Testis (tissue), 3 donors: ENCODE results near the gene PPM1F. TPM values are rescaled to one million over a fixed set of nuclear protein-coding genes. Genes with fewer than 3 reads are reported as not detected.

Source experiments
- DNase-seq: peaks from one replicate; pipeline ENCODE4 v3.0.0-alpha.2; 2019
- H3K27ac ChIP-seq, 2 donors: fragments of 200-600 bp; sonication (generic); one replicate each; pipeline ENCODE4 v1.5.1; 2019
- H3K27me3 ChIP-seq: fragments of 200-600 bp; sonication (generic); one replicate; pipeline ENCODE4 v1.5.1; 2019
- H3K36me3 ChIP-seq: fragments of 200-600 bp; sonication (generic); one replicate; pipeline ENCODE4 v1.5.1; 2017; ENCODE audit warnings: low read depth; ENCODE audit errors: missing control alignments
- H3K4me1 ChIP-seq: fragments of 200-600 bp; sonication (generic); one replicate; pipeline ENCODE4 v1.5.1; 2019
- H3K4me3 ChIP-seq, 2 donors: fragments of 200-600 bp; sonication (generic); one replicate each; pipeline ENCODE4 v1.5.1; 2017 to 2019
- H3K9me3 ChIP-seq: fragments of 200-600 bp; sonication (generic); one replicate; pipeline ENCODE4 v1.5.1; 2017
- POLR2A ChIP-seq: fragments of 450-650 bp; IDR thresholded peaks from one replicate; pipeline ENCODE4 v1.6.1; 2017; ENCODE audit warnings: antibody characterized with exemption, mild to moderate bottlenecking, moderate library complexity
- WGBS, 2 donors: methylation state at CpG; one replicate each; pipeline ENCODE4 v1.1.5; 2018; 5-methylcytosine and 5-hydroxymethylcytosine counted together
- intact Hi-C: fragments of 100-400 bp; cut with DNase I; formaldehyde crosslinking; loops from one replicate; pipeline ENCODE4 v1.15.1; 2023; ENCODE audit warnings: low total_unique reads
- polyA plus RNA-seq: library from polyadenylated mRNA; stranded (reverse); fragments of 350-450 nt; fragmentation: Illumina TruSeq; extraction: RNeasy Lipid Tissue Mini Kit (QIAGEN cat#74804); gene quantifications from one replicate; pipeline ENCODE4 v1.2.3, GENCODE V29; 2014; ENCODE audit warnings: low read depth, low replicate concordance; ENCODE audit not compliant: insufficient read depth
- total RNA-seq, 2 donors: library from RNA; depleted of rRNA; stranded (reverse); fragments of >200 nt; gene quantifications; one replicate each; pipeline ENCODE4 v1.2.3, GENCODE V29; 2016
- TF ChIP-seq, protein P1 (sequence below), 3 experiments: fragments of 450-650 bp in 2 of 3; fragments of 200-600 bp in 1 of 3; sonication (generic) in 1 of 3; IDR thresholded peaks; one replicate each; pipeline ENCODE4 v1.5.1; 2016 to 2019; ENCODE audit warnings: antibody characterized with exemption in 3 of 3, mild to moderate bottlenecking in 2 of 3, moderate library complexity in 1 of 3

The PPM1F gene
- total and polyA plus RNA-seq, 3 donors from 2014 or later, result 17.4 to 22.7 (median 22.4) TPM

DNA sequence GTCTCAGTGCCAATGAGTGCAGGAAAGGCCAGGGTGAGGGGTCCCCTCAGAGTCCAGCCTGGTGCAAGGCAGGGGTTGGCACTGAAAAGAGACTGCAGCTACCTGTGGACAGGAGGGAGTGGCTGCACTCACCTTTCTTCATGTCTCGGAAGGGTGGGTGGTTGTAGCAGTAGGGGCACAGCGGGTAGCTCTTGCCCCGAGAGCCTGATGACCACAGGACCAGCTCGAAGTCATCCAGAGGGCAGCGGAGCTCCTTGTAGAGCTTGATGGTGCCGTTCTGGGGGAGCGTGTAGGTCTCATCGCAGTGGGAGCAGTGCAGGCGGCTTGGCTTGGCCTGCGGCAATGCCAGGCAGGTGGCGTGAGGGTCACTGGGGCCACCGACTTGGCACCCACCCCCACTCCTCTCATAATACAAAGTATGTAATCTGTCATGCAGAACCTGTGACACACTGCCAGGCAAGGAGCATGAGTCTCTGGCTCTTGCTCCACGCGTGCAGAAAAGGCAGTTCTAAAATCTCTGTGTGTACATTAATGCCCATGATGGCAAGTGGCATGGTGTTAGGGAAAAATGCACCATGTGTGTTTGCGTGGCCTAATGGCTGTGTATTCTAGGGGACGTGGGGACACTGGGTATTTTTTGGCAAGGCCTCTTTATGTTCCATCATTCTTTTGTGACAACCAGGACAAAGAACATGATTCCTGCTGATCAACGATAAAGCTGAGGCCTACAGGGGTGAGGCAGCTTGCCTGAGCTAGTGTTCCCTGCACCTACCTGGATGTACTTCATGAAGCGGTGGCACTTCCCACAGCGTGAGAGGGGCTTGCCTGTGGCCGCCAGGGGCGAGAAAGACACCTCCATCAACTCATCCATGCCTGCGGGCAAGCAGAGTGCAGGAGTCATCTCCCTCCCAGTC, 6.0 kb upstream of the PPM1F start:
- 94 to 95% methylated on average over 21 to 22 of the region's 22 CpGs for WGBS, 2 donors
- Histone ChIP-seq H3K27ac (no peak overlapping the region), H3K36me3 (no peaks in the 10 kb centered on the region), H3K27me3 (no peaks in the 10 kb centered on the region), H3K4me3 (no peak overlapping the region), H3K9me3 (no peaks in the 10 kb centered on the region), H3K4me1 (no peaks in the 10 kb centered on the region)
- intact Hi-C loops, result no loop called here
- TF ChIP-seq, protein P1, sequence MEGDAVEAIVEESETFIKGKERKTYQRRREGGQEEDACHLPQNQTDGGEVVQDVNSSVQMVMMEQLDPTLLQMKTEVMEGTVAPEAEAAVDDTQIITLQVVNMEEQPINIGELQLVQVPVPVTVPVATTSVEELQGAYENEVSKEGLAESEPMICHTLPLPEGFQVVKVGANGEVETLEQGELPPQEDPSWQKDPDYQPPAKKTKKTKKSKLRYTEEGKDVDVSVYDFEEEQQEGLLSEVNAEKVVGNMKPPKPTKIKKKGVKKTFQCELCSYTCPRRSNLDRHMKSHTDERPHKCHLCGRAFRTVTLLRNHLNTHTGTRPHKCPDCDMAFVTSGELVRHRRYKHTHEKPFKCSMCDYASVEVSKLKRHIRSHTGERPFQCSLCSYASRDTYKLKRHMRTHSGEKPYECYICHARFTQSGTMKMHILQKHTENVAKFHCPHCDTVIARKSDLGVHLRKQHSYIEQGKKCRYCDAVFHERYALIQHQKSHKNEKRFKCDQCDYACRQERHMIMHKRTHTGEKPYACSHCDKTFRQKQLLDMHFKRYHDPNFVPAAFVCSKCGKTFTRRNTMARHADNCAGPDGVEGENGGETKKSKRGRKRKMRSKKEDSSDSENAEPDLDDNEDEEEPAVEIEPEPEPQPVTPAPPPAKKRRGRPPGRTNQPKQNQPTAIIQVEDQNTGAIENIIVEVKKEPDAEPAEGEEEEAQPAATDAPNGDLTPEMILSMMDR (IDR thresholded peaks at IDR 0.05), result no peak
- no peak for TF ChIP-seq POLR2A
- no peak for DNase-seq

- DNase-seq, result peak; percentile 53
- peak overlapping the region; percentile 39 to 50 for H3K27ac ChIP-seq
- H3K9me3 ChIP-seq, result no peaks in the 10 kb centered on the region
- peaks cover 10% of the 10 kb centered on the region for H3K4me1 ChIP-seq
- 10% methylated on average over 24 to 26 of the region's 29 CpGs for WGBS, 2 donors
- no peaks in the 10 kb centered on the region for H3K36me3 ChIP-seq
- no peak for TF ChIP-seq POLR2A
- TF ChIP-seq, protein P1 (IDR thresholded peaks at IDR 0.05), result no peak
- intact Hi-C loops, result no loop called here
- H3K4me3 ChIP-seq, result peak overlapping the region; percentile 70 to 80
- no peaks in the 10 kb centered on the region for H3K27me3 ChIP-seq
These were observed 650 bp downstream of the PPM1F start for GRCh38 chr22:21951931-21952465.

GRCh38 chr22:21951062-21951461, 1.6 kb downstream of the PPM1F start:
- Histone ChIP-seq H3K27ac (no peak overlapping the region), H3K27me3 (no peaks in the 10 kb centered on the region), H3K4me1 (peaks cover 10% of the 10 kb centered on the region), H3K9me3 (no peaks in the 10 kb centered on the region), H3K4me3 (no peak overlapping the region), H3K36me3 (no peaks in the 10 kb centered on the region)
- 90 to 92% methylated on average over 7 of the region's 7 CpGs for WGBS, 2 donors
- intact Hi-C loops, result no loop called here
- DNase-seq, result no peak
- no peak for TF ChIP-seq POLR2A
- TF ChIP-seq, protein P1 (IDR thresholded peaks at IDR 0.05), result no peak

DNA sequence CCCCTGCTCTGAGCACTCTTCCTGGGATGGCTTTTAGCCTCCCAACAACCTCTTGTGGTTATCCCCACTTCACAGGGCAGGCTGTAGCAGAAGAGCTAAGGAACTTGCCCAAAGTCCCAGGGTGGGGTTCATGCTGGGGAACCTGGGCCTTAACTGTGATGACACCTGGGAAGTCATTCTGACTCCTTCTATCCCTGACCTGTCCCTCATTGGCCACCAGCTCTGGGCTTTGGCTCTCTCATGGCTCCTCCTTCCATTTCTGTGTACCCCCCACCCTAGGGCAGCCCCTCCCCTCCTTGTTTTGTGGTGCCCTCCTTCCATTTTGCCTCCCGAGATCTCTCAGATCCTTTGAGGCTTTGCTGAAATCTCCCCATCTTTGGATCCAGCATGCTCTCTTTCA, 2.7 kb downstream of the PPM1F start:
- no peak for DNase-seq
- Histone ChIP-seq H3K4me1 (peaks cover 10% of the 10 kb centered on the region), H3K4me3 (no peak overlapping the region), H3K36me3 (no peaks in the 10 kb centered on the region), H3K27me3 (no peaks in the 10 kb centered on the region), H3K27ac (no peak overlapping the region), H3K9me3 (no peaks in the 10 kb centered on the region)
- 88 to 90% methylated on average over 1 of the region's 1 CpG for WGBS, 2 donors
- TF ChIP-seq, protein P1 (IDR thresholded peaks at IDR 0.05), result no peak
- no peak for TF ChIP-seq POLR2A
- intact Hi-C loops, result loop anchor here (5.0 kb wide), 1 partner anchor 233 kb away; no protein-coding TSS in a partner anchor
